ENCODE data around the gene SLC4A4. TPM values are rescaled to one million over a fixed set of nuclear protein-coding genes. Genes with fewer than 3 reads are reported as not detected.

Gene SLC4A4
- total RNA-seq, 1 donor from 2014 or later: 28.5 TPM

GRCh38 chr4:71498002-71498401 is 159.2 kb downstream of the SLC4A4 start:
- Histone ChIP-seq H3K27me3 (no peaks in the 10 kb centered on the region), H3K27ac (no peak overlapping the region), H3K36me3 (no peaks in the 10 kb centered on the region), H3K4me1 (no peaks in the 10 kb centered on the region), H3K4me3 (no peak overlapping the region), H3K9me3 (no peaks in the 10 kb centered on the region)
- no peak for DNase-seq
- TF ChIP-seq, protein P1, sequence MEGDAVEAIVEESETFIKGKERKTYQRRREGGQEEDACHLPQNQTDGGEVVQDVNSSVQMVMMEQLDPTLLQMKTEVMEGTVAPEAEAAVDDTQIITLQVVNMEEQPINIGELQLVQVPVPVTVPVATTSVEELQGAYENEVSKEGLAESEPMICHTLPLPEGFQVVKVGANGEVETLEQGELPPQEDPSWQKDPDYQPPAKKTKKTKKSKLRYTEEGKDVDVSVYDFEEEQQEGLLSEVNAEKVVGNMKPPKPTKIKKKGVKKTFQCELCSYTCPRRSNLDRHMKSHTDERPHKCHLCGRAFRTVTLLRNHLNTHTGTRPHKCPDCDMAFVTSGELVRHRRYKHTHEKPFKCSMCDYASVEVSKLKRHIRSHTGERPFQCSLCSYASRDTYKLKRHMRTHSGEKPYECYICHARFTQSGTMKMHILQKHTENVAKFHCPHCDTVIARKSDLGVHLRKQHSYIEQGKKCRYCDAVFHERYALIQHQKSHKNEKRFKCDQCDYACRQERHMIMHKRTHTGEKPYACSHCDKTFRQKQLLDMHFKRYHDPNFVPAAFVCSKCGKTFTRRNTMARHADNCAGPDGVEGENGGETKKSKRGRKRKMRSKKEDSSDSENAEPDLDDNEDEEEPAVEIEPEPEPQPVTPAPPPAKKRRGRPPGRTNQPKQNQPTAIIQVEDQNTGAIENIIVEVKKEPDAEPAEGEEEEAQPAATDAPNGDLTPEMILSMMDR (IDR thresholded peaks at IDR 0.05): no peak
- intact Hi-C loops (cut with DNase I): no loop called here
- ATAC-seq: no peak

DNA sequence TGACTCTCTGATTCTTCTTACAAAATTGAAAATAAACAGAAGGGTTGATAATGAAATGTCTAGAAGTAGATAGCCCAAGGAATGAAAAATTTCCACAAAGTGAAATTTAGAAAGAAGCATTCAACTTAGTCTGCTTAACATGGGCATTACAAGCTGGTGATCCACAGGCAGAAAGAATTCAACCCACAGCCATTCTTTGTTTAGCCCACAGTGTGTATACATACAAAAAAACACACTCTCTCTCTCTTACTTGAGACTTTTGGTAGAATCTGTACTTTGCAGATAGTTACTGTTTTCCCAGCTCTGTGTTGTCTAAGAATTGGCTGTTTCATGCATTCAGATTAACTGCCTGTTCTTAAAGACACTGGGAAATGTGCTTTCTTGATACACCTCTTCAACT is 159.8 kb downstream of the SLC4A4 start:
- TF ChIP-seq, protein P1 (IDR thresholded peaks at IDR 0.05): no peak

DNA sequence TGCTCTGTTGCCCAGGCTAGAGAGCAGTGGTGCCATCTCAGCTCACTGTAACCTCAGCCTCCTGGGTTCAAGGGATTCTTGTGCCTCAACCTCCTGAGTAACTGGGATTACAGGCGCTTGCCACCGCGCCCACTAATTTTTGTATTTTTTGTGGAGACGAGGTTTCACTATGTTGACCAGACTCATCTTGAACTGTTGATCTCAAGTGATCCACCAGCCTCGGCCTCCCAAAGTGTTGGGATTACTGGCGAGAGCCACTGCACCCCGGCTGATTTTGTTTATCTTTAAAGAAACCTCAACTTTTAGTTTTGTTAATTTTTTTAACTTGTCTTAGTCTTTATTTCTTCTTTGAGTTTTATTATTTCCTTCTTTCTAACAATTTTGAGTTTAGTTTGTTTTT is 163.2 kb downstream of the SLC4A4 start:
- H3K4me1 ChIP-seq: no peaks in the 10 kb centered on the region
- H3K27ac ChIP-seq: no peak overlapping the region
- TF ChIP-seq, protein P1 (IDR thresholded peaks at IDR 0.05): no peak
- H3K9me3 ChIP-seq: no peaks in the 10 kb centered on the region
- no peaks in the 10 kb centered on the region for H3K27me3 ChIP-seq
- intact Hi-C loops (cut with DNase I): no loop called here
- H3K36me3 ChIP-seq: no peaks in the 10 kb centered on the region
- H3K4me3 ChIP-seq: no peak overlapping the region
- DNase-seq (no peak), ATAC-seq (no peak)

More for the DNA sequence above, 159.8 kb downstream of the SLC4A4 start:
- DNase-seq (no peak), ATAC-seq (no peak)
- H3K27me3 ChIP-seq: no peaks in the 10 kb centered on the region
- no peaks in the 10 kb centered on the region for H3K4me1 ChIP-seq
- no peaks in the 10 kb centered on the region for H3K9me3 ChIP-seq
- H3K36me3 ChIP-seq: no peaks in the 10 kb centered on the region
- no peak overlapping the region for H3K4me3 ChIP-seq
- no peak overlapping the region for H3K27ac ChIP-seq
- intact Hi-C loops (cut with DNase I): no loop called here

DNA sequence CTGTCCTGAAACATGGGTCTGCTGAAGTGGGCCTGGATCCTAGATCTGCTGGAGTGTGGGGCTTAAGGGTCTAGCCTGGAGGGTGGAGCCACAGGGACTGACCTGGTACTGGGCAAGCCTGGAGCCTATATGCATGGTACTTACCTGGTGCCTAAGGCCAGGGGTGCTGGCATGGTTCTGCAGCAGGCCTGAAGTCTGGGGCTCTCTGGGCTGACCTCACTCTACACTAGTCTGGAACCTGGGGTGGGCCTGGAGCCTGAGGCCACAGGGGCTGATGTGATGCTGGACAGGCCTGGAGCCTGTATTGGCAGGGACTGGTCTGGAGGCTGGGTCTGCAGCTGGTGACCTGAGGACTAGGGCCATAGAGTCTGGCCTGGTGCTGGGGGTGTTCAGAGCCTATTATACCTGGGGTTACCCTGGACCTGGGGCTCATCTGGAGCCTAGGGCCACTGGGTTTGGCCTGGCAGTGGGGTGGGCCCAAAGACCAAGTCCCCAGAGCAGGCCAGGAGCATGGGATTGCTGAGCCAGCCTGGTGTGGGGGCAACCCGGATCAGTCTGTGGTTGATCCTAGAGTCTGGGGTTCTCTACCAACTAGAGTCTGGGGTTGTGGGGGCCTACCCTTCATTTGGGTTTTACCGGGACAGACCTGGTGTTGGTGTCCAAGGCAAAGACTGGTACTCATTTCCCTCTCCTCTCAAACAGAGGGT is 179.6 kb downstream of the SLC4A4 start:
- no peaks in the 10 kb centered on the region for H3K27me3 ChIP-seq
- ATAC-seq (peak; percentile 45), DNase-seq (peak; percentile 42)
- TF ChIP-seq, protein P1 (IDR thresholded peaks at IDR 0.05): no peak
- no peak overlapping the region for H3K4me3 ChIP-seq
- H3K27ac ChIP-seq: no peak overlapping the region
- H3K9me3 ChIP-seq: no peaks in the 10 kb centered on the region
- H3K36me3 ChIP-seq: no peaks in the 10 kb centered on the region
- intact Hi-C loops (cut with DNase I): no loop called here
- no peaks in the 10 kb centered on the region for H3K4me1 ChIP-seq

DNA sequence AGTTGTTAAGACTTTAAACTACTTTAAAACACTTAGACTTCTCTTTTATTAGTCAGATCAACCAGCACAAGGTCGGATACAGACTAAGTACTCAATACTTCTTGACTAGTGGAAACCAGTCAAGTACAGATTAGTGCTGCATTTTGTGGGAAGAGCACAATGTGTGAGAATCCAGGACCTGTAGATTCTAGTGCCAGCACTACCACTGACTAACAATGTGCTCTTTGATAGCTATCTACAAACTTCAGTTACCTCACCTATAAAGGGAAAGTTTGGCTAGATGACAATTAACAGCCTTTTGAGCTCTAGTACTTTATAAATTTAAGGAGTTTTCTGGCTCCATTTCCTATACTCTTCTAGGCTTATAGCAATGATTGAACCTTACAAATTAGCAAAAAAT is 181.5 kb downstream of the SLC4A4 start:
- Histone ChIP-seq H3K27me3 (no peaks in the 10 kb centered on the region), H3K4me1 (no peaks in the 10 kb centered on the region), H3K4me3 (no peak overlapping the region), H3K27ac (no peak overlapping the region), H3K36me3 (no peaks in the 10 kb centered on the region), H3K9me3 (no peaks in the 10 kb centered on the region)
- ATAC-seq (no peak), DNase-seq (no peak)
- intact Hi-C loops (cut with DNase I): no loop called here
- TF ChIP-seq, protein P1 (IDR thresholded peaks at IDR 0.05): no peak

GRCh38 chr4:71520850-71521249 is 182.0 kb downstream of the SLC4A4 start:
- intact Hi-C loops (cut with DNase I): no loop called here
- ATAC-seq: no peak

More at GRCh38 chr4:71520850-71521249, 182.0 kb downstream of the SLC4A4 start:
- DNase-seq: no peak
- Histone ChIP-seq H3K4me1 (no peaks in the 10 kb centered on the region), H3K36me3 (no peaks in the 10 kb centered on the region), H3K27me3 (no peaks in the 10 kb centered on the region), H3K27ac (no peak overlapping the region), H3K9me3 (no peaks in the 10 kb centered on the region), H3K4me3 (no peak overlapping the region)
- TF ChIP-seq, protein P1 (IDR thresholded peaks at IDR 0.05): no peak
